Thyroid gland (tissue), 4 donors: ENCODE results near the gene BRS3.

Experiments
- CTCF ChIP-seq, 6 experiments: fragments of 200-600 bp in 3 of 6; fragments of 450-650 bp in 3 of 6; sonication (generic) in 3 of 6; IDR thresholded peaks; one replicate each; pipeline ENCODE4 v1.5.1; 2016 to 2019; ENCODE audit warnings: antibody characterized with exemption in 6 of 6, mild to moderate bottlenecking in 2 of 6, inconsistent platforms in 1 of 6, moderate library complexity in 1 of 6
- POLR2A ChIP-seq, 2 donors: fragments of 450-650 bp; IDR thresholded peaks; one replicate each; pipeline ENCODE4 v1.6.1; 2017; ENCODE audit warnings: antibody characterized with exemption in 2 of 2, mild to moderate bottlenecking in 2 of 2, moderate library complexity in 1 of 2

GRCh38 chrX:136541294-136541693 lies 53.5 kb downstream of the BRS3 start:
- TF ChIP-seq CTCF (IDR thresholded peaks at IDR 0.05) (no peak), POLR2A (IDR thresholded peaks at IDR 0.05) (no peak)
